Osteocyte (in vitro differentiated cells): ENCODE data around the gene CD86. TPM values are rescaled to one million over a fixed set of nuclear protein-coding genes. Genes with fewer than 3 reads are reported as not detected.
"Not testable (repeated sequence)": the region's sequence is repeated elsewhere in the genome, so short reads cannot be mapped to it uniquely, and the experiment has no call there.

Experiments used
- DNase-seq: peaks from one replicate; pipeline ENCODE4 v3.0.0; 2021; ENCODE audit warnings: mixed read lengths; ENCODE audit not compliant: unreplicated experiment; ENCODE audit errors: extremely low spot score
- H3K27ac Mint-ChIP-seq: one replicate; pipeline ENCODE4 v1.8.0; 2021; ENCODE audit warnings: mild to moderate bottlenecking, mixed read lengths; ENCODE audit not compliant: unreplicated experiment
- H3K27me3 Mint-ChIP-seq: one replicate; pipeline ENCODE4 v1.8.0; 2021; ENCODE audit warnings: mixed read lengths; ENCODE audit not compliant: unreplicated experiment
- H3K36me3 Mint-ChIP-seq: one replicate; pipeline ENCODE4 v1.8.0; 2021; ENCODE audit warnings: mixed read lengths; ENCODE audit not compliant: unreplicated experiment
- H3K4me1 Mint-ChIP-seq: one replicate; pipeline ENCODE4 v1.8.0; 2021; ENCODE audit warnings: mixed read lengths; ENCODE audit not compliant: unreplicated experiment
- H3K4me3 Mint-ChIP-seq: one replicate; pipeline ENCODE4 v1.8.0; 2021; ENCODE audit warnings: mild to moderate bottlenecking, moderate library complexity, mixed read lengths; ENCODE audit not compliant: unreplicated experiment
- H3K9me3 Mint-ChIP-seq: one replicate; pipeline ENCODE4 v1.8.0; 2021; ENCODE audit warnings: mixed read lengths; ENCODE audit not compliant: unreplicated experiment
- total RNA-seq: library from RNA; stranded (reverse); gene quantifications from 2 replicates; pipeline ENCODE4 v1.2.1, GENCODE V29; 2021
- TF ChIP-seq, protein P1 (sequence below): fragments of 200-600 bp; sonication (generic); IDR thresholded peaks from 2 replicates; pipeline ENCODE4 v1.5.0; 2021; ENCODE audit warnings: antibody characterized with exemption, mild to moderate bottlenecking, moderate library complexity

Gene CD86
- total RNA-seq, 1 donor from 2014 or later, result not detected

DNA sequence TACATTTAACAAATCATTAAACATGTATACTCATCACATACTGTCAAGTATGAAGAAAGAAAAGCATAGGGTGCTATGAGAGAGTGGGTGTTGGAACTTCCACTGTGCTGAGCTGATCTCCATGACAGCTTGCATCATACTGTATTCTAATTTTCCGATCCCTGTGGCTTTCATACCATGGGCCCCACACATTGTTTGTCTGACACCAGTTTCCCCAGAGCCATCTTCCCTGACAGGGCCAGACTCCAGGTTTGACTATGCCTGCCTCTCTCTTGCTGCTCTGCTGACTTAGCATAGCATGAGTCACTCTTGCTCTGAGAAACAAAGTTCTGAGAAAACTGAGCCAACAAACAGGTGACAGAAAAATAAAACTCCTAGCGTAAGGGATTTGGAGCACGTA lies 91.3 kb downstream of the CD86 start:
- Mint-ChIP-seq H3K27ac (no peak overlapping the region), H3K4me3 (no peak overlapping the region), H3K36me3 (no peaks in the 10 kb centered on the region), H3K4me1 (no peaks in the 10 kb centered on the region), H3K9me3 (peaks cover 13% of the 10 kb centered on the region), H3K27me3 (no peaks in the 10 kb centered on the region)
- DNase-seq, result no peak
- TF ChIP-seq, protein P1, sequence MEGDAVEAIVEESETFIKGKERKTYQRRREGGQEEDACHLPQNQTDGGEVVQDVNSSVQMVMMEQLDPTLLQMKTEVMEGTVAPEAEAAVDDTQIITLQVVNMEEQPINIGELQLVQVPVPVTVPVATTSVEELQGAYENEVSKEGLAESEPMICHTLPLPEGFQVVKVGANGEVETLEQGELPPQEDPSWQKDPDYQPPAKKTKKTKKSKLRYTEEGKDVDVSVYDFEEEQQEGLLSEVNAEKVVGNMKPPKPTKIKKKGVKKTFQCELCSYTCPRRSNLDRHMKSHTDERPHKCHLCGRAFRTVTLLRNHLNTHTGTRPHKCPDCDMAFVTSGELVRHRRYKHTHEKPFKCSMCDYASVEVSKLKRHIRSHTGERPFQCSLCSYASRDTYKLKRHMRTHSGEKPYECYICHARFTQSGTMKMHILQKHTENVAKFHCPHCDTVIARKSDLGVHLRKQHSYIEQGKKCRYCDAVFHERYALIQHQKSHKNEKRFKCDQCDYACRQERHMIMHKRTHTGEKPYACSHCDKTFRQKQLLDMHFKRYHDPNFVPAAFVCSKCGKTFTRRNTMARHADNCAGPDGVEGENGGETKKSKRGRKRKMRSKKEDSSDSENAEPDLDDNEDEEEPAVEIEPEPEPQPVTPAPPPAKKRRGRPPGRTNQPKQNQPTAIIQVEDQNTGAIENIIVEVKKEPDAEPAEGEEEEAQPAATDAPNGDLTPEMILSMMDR, result no peak

DNA sequence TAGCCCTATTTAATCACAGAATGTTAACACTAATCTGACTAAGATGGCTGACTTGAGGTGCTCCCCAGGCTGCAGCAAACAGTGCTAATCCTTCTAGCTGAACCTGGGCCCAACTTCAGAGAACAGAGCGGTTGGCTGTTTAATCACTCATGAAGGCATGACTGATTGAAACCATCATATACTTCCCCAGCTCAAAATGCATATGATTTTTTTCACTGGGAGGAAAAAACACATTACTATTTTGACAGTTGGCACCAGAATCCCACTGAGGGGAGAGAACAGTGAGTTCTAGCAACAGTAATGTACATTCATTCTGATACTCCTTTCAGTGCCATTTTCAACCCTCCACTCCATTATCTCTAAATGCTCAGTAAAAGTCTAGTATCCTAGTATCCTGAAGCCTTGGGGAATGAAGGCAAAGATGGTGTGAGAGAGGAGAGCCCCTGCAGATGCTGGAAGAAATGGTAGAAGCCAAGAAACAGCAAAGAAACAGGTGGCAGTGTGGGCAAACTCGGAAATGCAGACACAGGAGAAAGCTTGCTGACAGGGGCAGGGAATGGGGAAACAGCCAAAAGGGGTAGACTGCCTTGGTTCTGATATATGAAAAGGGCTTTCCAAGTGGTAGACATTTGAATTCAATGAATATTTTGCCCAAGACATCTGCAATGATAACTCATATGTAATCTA lies 93.9 kb downstream of the CD86 start:
- H3K27me3 Mint-ChIP-seq, result no peaks in the 10 kb centered on the region
- H3K4me3 Mint-ChIP-seq, result no peak overlapping the region
- no peaks in the 10 kb centered on the region for H3K4me1 Mint-ChIP-seq
- TF ChIP-seq, protein P1, result no peak
- DNase-seq, result no peak
- H3K36me3 Mint-ChIP-seq, result no peaks in the 10 kb centered on the region
- H3K27ac Mint-ChIP-seq, result no peak overlapping the region
- peaks cover 16% of the 10 kb centered on the region for H3K9me3 Mint-ChIP-seq

DNA sequence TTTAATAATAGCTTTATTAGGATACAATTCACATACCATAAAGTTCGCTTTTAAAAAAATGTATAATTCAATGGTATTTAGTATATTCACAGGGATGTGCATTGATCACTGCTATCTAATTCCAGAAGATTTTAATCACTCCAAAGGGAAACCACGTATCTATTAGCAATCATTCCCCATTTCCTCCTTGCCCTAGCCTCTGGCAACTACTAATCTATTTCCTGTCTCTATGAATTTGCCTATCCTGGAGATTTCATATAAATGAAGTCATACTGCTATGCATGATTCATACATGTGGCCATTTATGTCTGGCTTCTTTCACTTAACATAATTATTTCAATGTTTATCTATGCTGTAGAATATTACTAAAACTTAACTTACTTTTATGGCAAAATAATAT lies 96.3 kb downstream of the CD86 start:
- Mint-ChIP-seq H3K27ac (no peak overlapping the region), H3K27me3 (no peaks in the 10 kb centered on the region), H3K4me3 (no peak overlapping the region), H3K36me3 (no peaks in the 10 kb centered on the region), H3K4me1 (no peaks in the 10 kb centered on the region), H3K9me3 (peaks cover 37% of the 10 kb centered on the region)
- no peak for DNase-seq
- TF ChIP-seq, protein P1, result no peak

DNA sequence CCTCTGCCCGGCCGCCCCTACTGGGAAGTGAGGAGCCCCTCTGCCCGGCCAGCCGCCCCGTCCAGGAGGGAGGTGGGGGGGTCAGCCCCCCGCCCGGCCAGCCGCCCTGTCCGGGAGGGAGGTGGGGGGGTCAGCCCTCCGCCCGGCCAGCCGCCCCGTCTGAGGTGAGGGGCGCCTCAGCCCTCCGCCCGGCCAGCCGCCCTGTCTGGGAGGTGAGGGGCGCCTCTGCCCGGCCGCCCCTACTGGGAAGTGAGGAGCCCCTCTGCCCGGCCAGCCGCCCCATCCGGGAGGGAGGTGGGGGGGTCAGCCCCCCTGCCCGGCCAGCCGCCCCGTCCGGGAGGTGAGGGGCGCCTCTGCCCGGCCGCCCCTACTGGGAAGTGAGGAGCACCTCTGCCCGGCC lies 109.8 kb downstream of the CD86 start:
- not testable (repeated sequence) for DNase-seq, H3K4me1 Mint-ChIP-seq, H3K4me3 Mint-ChIP-seq, H3K27ac Mint-ChIP-seq, H3K27me3 Mint-ChIP-seq, H3K36me3 Mint-ChIP-seq
- H3K9me3 Mint-ChIP-seq, result peaks cover 31% of the 10 kb centered on the region

DNA sequence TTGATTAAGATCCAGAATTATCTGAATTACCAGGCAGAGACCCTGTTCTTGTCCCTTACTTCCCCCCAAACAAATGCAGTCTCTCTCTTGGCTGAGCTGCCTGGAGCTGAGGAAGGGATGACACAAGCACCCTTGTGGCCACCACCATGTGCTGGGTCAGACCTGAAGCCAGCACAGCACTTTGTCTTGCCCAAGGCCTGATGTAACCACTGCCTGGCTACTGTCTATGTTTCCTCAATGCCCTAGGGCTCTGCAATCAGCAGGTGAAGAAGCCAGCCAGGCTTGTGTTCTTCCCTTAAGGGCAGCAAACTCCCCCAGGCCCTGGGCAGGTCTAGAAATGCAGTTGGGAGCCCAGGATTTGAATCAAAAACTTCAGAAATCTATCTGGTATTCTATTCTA lies 112.5 kb downstream of the CD86 start:
- Mint-ChIP-seq H3K9me3 (peaks cover 23% of the 10 kb centered on the region), H3K4me3 (no peak overlapping the region), H3K27me3 (no peaks in the 10 kb centered on the region), H3K36me3 (no peaks in the 10 kb centered on the region), H3K4me1 (no peaks in the 10 kb centered on the region), H3K27ac (no peak overlapping the region)
- no peak for DNase-seq
- TF ChIP-seq, protein P1, result no peak
